HEK293 (cell line): ENCODE measurements around the gene CHSY1.
A peak's percentile ranks its signal among the peaks of the same experiment; 100 is the strongest.

Experiments used
- BCL11B ChIP-seq: fragments of 450-650 bp; formaldehyde crosslinking; IDR thresholded peaks from 2 replicates; pipeline ENCODE4 v1.5.1; 2016; ENCODE audit warnings: low read depth, missing biosample characterization, missing genetic modification characterization
- EGR2 ChIP-seq: fragments of 450-650 bp; formaldehyde crosslinking; IDR thresholded peaks from 2 replicates; pipeline ENCODE4 v1.5.1; 2016; ENCODE audit warnings: low read depth, missing biosample characterization, missing genetic modification characterization
- IKZF3 ChIP-seq: fragments of 450-650 bp; IDR thresholded peaks from 2 replicates; pipeline ENCODE4 v1.5.0; 2018; ENCODE audit warnings: missing biosample characterization, mild to moderate bottlenecking, missing genetic modification characterization, moderate library complexity
- OSR2 ChIP-seq: fragments of 450-650 bp; formaldehyde crosslinking; IDR thresholded peaks from 2 replicates; pipeline ENCODE4 v1.5.1; 2016; ENCODE audit warnings: missing biosample characterization, missing genetic modification characterization
- OVOL3 ChIP-seq: fragments of 450-650 bp; formaldehyde crosslinking; IDR thresholded peaks from 2 replicates; pipeline ENCODE4 v1.5.1; 2016; ENCODE audit warnings: missing biosample characterization, missing genetic modification characterization
- REPIN1 ChIP-seq: fragments of 450-650 bp; formaldehyde crosslinking; IDR thresholded peaks from 2 replicates; pipeline ENCODE4 v1.5.1; 2017; ENCODE audit warnings: missing biosample characterization, missing genetic modification characterization, low read depth
- REST ChIP-seq: fragments of 450-650 bp; formaldehyde crosslinking; IDR thresholded peaks from 2 replicates; pipeline ENCODE4 v1.5.1; 2016; ENCODE audit warnings: missing biosample characterization, missing genetic modification characterization
- SP2 ChIP-seq: fragments of 450-650 bp; formaldehyde crosslinking; IDR thresholded peaks from 2 replicates; pipeline ENCODE4 v1.5.1; 2016; ENCODE audit warnings: missing biosample characterization, missing genetic modification characterization
- ZBTB1 ChIP-seq: fragments of 450-650 bp; formaldehyde crosslinking; IDR thresholded peaks from 2 replicates; pipeline ENCODE4 v1.5.1; 2016; ENCODE audit warnings: missing biosample characterization, missing genetic modification characterization
- ZBTB21 ChIP-seq: fragments of 450-650 bp; formaldehyde crosslinking; IDR thresholded peaks from 2 replicates; pipeline ENCODE4 v1.5.1; 2017; ENCODE audit warnings: missing biosample characterization, missing genetic modification characterization
- ZBTB8A ChIP-seq: fragments of 450-650 bp; formaldehyde crosslinking; IDR thresholded peaks from 2 replicates; pipeline ENCODE4 v1.5.1; 2016; ENCODE audit warnings: missing biosample characterization, missing genetic modification characterization
- ZFP41 ChIP-seq: fragments of 450-650 bp; formaldehyde crosslinking; IDR thresholded peaks from 2 replicates; pipeline ENCODE4 v1.5.1; 2016; ENCODE audit warnings: missing biosample characterization, missing genetic modification characterization, borderline replicate concordance
- ZNF112 ChIP-seq: fragments of 450-650 bp; formaldehyde crosslinking; IDR thresholded peaks from 2 replicates; pipeline ENCODE4 v1.5.0; 2017; ENCODE audit warnings: missing biosample characterization, missing genetic modification characterization
- ZNF114 ChIP-seq: fragments of 450-650 bp; formaldehyde crosslinking; IDR thresholded peaks from 2 replicates; pipeline ENCODE4 v1.5.0; 2017; ENCODE audit warnings: missing biosample characterization, missing genetic modification characterization
- ZNF121 ChIP-seq: fragments of 450-650 bp; formaldehyde crosslinking; IDR thresholded peaks from 2 replicates; pipeline ENCODE4 v1.5.1; 2016; ENCODE audit warnings: missing biosample characterization, missing genetic modification characterization
- ZNF132 ChIP-seq: fragments of 450-650 bp; formaldehyde crosslinking; IDR thresholded peaks from 2 replicates; pipeline ENCODE4 v1.5.1; 2017; ENCODE audit warnings: missing biosample characterization, missing genetic modification characterization, borderline replicate concordance
- ZNF155 ChIP-seq: fragments of 450-650 bp; formaldehyde crosslinking; IDR thresholded peaks from 2 replicates; pipeline ENCODE4 v1.5.1; 2016; ENCODE audit warnings: missing biosample characterization, missing genetic modification characterization
- ZNF184 ChIP-seq: fragments of 450-650 bp; IDR thresholded peaks from 2 replicates; pipeline ENCODE4 v1.5.1; 2018; ENCODE audit warnings: missing biosample characterization, mild to moderate bottlenecking, missing genetic modification characterization
- ZNF23 ChIP-seq: fragments of 450-650 bp; formaldehyde crosslinking; IDR thresholded peaks from 2 replicates; pipeline ENCODE4 v1.5.1; 2016; ENCODE audit warnings: missing biosample characterization, missing genetic modification characterization, borderline replicate concordance
- ZNF324 ChIP-seq: fragments of 450-650 bp; formaldehyde crosslinking; IDR thresholded peaks from 2 replicates; pipeline ENCODE4 v1.5.1; 2016; ENCODE audit warnings: missing biosample characterization, missing genetic modification characterization
- ZNF416 ChIP-seq: fragments of 450-650 bp; formaldehyde crosslinking; IDR thresholded peaks from 2 replicates; pipeline ENCODE4 v1.5.1; 2016; ENCODE audit warnings: missing biosample characterization, missing genetic modification characterization
- ZNF433 ChIP-seq: fragments of 450-650 bp; formaldehyde crosslinking; IDR thresholded peaks from 2 replicates; pipeline ENCODE4 v1.5.1; 2016; ENCODE audit warnings: missing biosample characterization, missing genetic modification characterization, low read depth
- ZNF48 ChIP-seq: fragments of 450-650 bp; formaldehyde crosslinking; IDR thresholded peaks from 2 replicates; pipeline ENCODE4 v1.5.1; 2016; ENCODE audit warnings: missing biosample characterization, missing genetic modification characterization
- ZNF510 ChIP-seq: fragments of 450-650 bp; formaldehyde crosslinking; IDR thresholded peaks from 2 replicates; pipeline ENCODE4 v1.5.1; 2018; ENCODE audit warnings: mild to moderate bottlenecking, missing genetic modification characterization, missing biosample characterization; ENCODE audit not compliant: insufficient replicate concordance
- ZNF530 ChIP-seq: fragments of 450-650 bp; formaldehyde crosslinking; IDR thresholded peaks from 2 replicates; pipeline ENCODE4 v1.5.1; 2016; ENCODE audit warnings: low read depth, missing biosample characterization, missing genetic modification characterization
- ZNF560 ChIP-seq: fragments of 450-650 bp; formaldehyde crosslinking; IDR thresholded peaks from 2 replicates; pipeline ENCODE4 v1.5.1; 2017; ENCODE audit warnings: missing biosample characterization, missing genetic modification characterization, borderline replicate concordance
- ZNF585B ChIP-seq: fragments of 450-650 bp; formaldehyde crosslinking; IDR thresholded peaks from 2 replicates; pipeline ENCODE4 v1.5.1; 2016; ENCODE audit warnings: missing biosample characterization, missing genetic modification characterization
- ZNF600 ChIP-seq: fragments of 450-650 bp; formaldehyde crosslinking; IDR thresholded peaks from 2 replicates; pipeline ENCODE4 v1.5.1; 2016; ENCODE audit warnings: missing biosample characterization, missing genetic modification characterization
- ZNF610 ChIP-seq: fragments of 450-650 bp; formaldehyde crosslinking; IDR thresholded peaks from 2 replicates; pipeline ENCODE4 v1.5.1; 2016; ENCODE audit warnings: missing biosample characterization, missing genetic modification characterization, borderline replicate concordance
- ZNF670 ChIP-seq: fragments of 450-650 bp; formaldehyde crosslinking; IDR thresholded peaks from 2 replicates; pipeline ENCODE4 v1.5.1; 2016; ENCODE audit warnings: missing biosample characterization, missing genetic modification characterization, low read depth
- ZNF768 ChIP-seq: fragments of 450-650 bp; formaldehyde crosslinking; IDR thresholded peaks from 2 replicates; pipeline ENCODE4 v1.5.1; 2018; ENCODE audit warnings: missing biosample characterization, mild to moderate bottlenecking, missing genetic modification characterization
- ZNF777 ChIP-seq: fragments of 450-650 bp; formaldehyde crosslinking; IDR thresholded peaks from 2 replicates; pipeline ENCODE4 v1.5.1; 2017; ENCODE audit warnings: missing biosample characterization, missing genetic modification characterization, borderline replicate concordance
- ZNF830 ChIP-seq: fragments of 450-650 bp; IDR thresholded peaks from 2 replicates; pipeline ENCODE4 v1.5.0; 2018; ENCODE audit warnings: missing biosample characterization, missing genetic modification characterization, low read depth, mild to moderate bottlenecking, moderate library complexity
- ZSCAN16 ChIP-seq: fragments of 450-650 bp; formaldehyde crosslinking; IDR thresholded peaks from 2 replicates; pipeline ENCODE4 v1.5.1; 2016; ENCODE audit warnings: missing biosample characterization, missing genetic modification characterization
- TF ChIP-seq, protein P1 (sequence below): fragments of 450-650 bp; formaldehyde crosslinking; IDR thresholded peaks from 2 replicates; pipeline ENCODE4 v1.5.1; 2016; ENCODE audit warnings: missing biosample characterization, missing genetic modification characterization
- TF ChIP-seq, protein P2 (sequence below): fragments of 450-650 bp; formaldehyde crosslinking; IDR thresholded peaks from 2 replicates; pipeline ENCODE4 v1.5.1; 2016; ENCODE audit warnings: missing biosample characterization, missing genetic modification characterization

Gene CHSY1

DNA sequence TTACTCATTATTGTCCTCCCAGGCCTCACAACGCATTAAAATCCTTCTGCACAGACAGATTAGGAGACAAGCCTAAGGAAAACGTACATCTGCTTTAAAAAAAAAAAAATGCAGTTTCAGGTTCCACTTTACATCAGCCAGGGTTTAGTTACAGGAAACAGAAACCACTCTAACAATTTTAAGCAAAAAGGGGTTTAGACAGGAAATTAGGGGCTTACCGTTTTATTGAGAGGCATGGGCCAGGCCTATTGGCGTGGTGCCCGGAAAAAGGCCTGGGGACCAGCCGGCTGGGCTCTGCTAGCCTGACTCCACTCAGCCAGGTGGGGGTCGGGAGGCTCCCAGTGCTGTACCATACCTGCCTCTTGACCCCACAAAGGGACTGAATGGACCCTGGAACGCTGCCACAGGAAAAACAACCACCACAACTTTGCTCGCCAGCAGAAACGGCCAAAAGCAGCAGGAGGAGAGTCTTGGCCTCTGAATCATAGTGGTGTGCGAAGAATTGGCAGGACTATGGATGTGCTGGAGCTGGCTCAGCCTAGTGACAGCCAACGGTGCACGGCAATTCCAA, 124.3 kb downstream of the CHSY1 start (continued):
- TF ChIP-seq ZNF324 (tag by site-specific recombination) (no peak), ZNF777 (tag by site-specific recombination) (no peak), ZNF184 (tag by site-specific recombination) (0 out of 2 replicates have a peak, but pooled peaks have one; percentile 8), ZNF121 (tag by site-specific recombination) (0 out of 2 replicates have a peak, but pooled peaks have one; percentile 21), ZNF155 (no peak), ZNF670 (no peak), BCL11B (tag by site-specific recombination) (no peak), ZBTB21 (no peak), ZNF416 (no peak), OSR2 (tag by site-specific recombination) (peak; percentile 37; the same call in 1 of the 2 replicates), OVOL3 (tag by site-specific recombination) (no peak), ZNF560 (tag by site-specific recombination) (no peak), ZNF23 (tag by site-specific recombination) (no peak), ZNF600 (tag by site-specific recombination) (peak; percentile 38; the same call in 1 of the 2 replicates), SP2 (tag by site-specific recombination) (no peak), ZNF768 (tag by site-specific recombination) (no peak), ZNF114 (tag by site-specific recombination) (no peak), ZBTB1 (tag by site-specific recombination) (no peak), ZNF585B (no peak), ZFP41 (tag by site-specific recombination) (no peak), ZBTB8A (tag by site-specific recombination) (peak; percentile 76), EGR2 (tag by site-specific recombination) (no peak), ZNF510 (tag by site-specific recombination) (no peak), ZNF830 (tag by site-specific recombination) (no peak), REST (tag by site-specific recombination) (no peak), ZNF48 (tag by site-specific recombination) (no peak), REPIN1 (tag by site-specific recombination) (no peak), ZNF132 (tag by site-specific recombination) (no peak), ZNF610 (tag by site-specific recombination) (no peak), IKZF3 (no peak), ZNF112 (tag by site-specific recombination) (no peak), ZSCAN16 (tag by site-specific recombination) (no peak), ZNF530 (no peak), ZNF433 (tag by site-specific recombination) (no peak)
- TF ChIP-seq, protein P1, sequence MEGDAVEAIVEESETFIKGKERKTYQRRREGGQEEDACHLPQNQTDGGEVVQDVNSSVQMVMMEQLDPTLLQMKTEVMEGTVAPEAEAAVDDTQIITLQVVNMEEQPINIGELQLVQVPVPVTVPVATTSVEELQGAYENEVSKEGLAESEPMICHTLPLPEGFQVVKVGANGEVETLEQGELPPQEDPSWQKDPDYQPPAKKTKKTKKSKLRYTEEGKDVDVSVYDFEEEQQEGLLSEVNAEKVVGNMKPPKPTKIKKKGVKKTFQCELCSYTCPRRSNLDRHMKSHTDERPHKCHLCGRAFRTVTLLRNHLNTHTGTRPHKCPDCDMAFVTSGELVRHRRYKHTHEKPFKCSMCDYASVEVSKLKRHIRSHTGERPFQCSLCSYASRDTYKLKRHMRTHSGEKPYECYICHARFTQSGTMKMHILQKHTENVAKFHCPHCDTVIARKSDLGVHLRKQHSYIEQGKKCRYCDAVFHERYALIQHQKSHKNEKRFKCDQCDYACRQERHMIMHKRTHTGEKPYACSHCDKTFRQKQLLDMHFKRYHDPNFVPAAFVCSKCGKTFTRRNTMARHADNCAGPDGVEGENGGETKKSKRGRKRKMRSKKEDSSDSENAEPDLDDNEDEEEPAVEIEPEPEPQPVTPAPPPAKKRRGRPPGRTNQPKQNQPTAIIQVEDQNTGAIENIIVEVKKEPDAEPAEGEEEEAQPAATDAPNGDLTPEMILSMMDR (tag by site-specific recombination), result no peak
- TF ChIP-seq, protein P2, sequence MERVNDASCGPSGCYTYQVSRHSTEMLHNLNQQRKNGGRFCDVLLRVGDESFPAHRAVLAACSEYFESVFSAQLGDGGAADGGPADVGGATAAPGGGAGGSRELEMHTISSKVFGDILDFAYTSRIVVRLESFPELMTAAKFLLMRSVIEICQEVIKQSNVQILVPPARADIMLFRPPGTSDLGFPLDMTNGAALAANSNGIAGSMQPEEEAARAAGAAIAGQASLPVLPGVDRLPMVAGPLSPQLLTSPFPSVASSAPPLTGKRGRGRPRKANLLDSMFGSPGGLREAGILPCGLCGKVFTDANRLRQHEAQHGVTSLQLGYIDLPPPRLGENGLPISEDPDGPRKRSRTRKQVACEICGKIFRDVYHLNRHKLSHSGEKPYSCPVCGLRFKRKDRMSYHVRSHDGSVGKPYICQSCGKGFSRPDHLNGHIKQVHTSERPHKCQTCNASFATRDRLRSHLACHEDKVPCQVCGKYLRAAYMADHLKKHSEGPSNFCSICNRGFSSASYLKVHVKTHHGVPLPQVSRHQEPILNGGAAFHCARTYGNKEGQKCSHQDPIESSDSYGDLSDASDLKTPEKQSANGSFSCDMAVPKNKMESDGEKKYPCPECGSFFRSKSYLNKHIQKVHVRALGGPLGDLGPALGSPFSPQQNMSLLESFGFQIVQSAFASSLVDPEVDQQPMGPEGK (tag by site-specific recombination), result peak; percentile 57
